ENCODE data around the gene ZDHHC5. TPM values are rescaled to one million over a fixed set of nuclear protein-coding genes. Genes with fewer than 3 reads are reported as not detected.
A peak's percentile ranks its signal among the peaks of the same experiment; 100 is the strongest.

Gene ZDHHC5
- total RNA-seq, 1 experiment from 2014 or later = 65.2 TPM

- no peak overlapping the region for H3K23ac ChIP-seq (ENCODE audit: insufficient read length, low read depth, low read length)
- peaks cover 3% of the 10 kb centered on the region for H3K79me1 ChIP-seq (ENCODE audit: insufficient read depth, low read depth, low read length, poor library complexity, severe bottlenecking)
- peaks cover 3% of the 10 kb centered on the region for H4K20me1 ChIP-seq (ENCODE audit: control insufficient read depth, insufficient read depth, insufficient read length)
- H3K36me3 Mint-ChIP-seq (ENCODE audit: insufficient read depth in 1 of 3, low read depth in 3 of 3) = peaks cover 37 to 70% (median 62%) of the 10 kb centered on the region in 3 experiments
- no peaks in the 10 kb centered on the region for H3K9me3 Mint-ChIP-seq
- H2BK5ac ChIP-seq (ENCODE audit: insufficient read length, low read length) = no peak overlapping the region
- H4K5ac ChIP-seq (ENCODE audit: insufficient read length, low read depth, low read length) = no peak overlapping the region
- H4K91ac ChIP-seq (ENCODE audit: insufficient read length, low read depth, low read length) = no peak overlapping the region
- WGBS (ENCODE audit: extremely low coverage, insufficient read length, low lambda C conversion rate) = no CpG with 5 or more reads among the region's 10 CpGs
- H3K56ac ChIP-seq (ENCODE audit: insufficient read length, low read depth, low read length) = no peak overlapping the region
- no peak overlapping the region for H2AFZ ChIP-seq (ENCODE audit: low read length)
- H2AK5ac ChIP-seq (ENCODE audit: insufficient read length, low read length) = no peak overlapping the region
- H3K14ac ChIP-seq (ENCODE audit: insufficient read depth, low read length) = peak overlapping the region; percentile 77; the same call in 1 of the 2 replicates
- no peaks in the 10 kb centered on the region for H3K9me3 ChIP-seq (ENCODE audit: control insufficient read depth, low read depth, low read length)
- H2BK20ac ChIP-seq (ENCODE audit: low read depth, low read length, poor library complexity, severe bottlenecking) = no peak overlapping the region
- H3K23me2 ChIP-seq (ENCODE audit: insufficient read length, low read depth, low read length, poor library complexity, severe bottlenecking) = peaks cover 6% of the 10 kb centered on the region
- H3K18ac ChIP-seq (ENCODE audit: insufficient read length, low read depth, low read length) = no peak overlapping the region
- H3K9ac ChIP-seq (ENCODE audit: extremely low read depth, insufficient read length, low read length) = peak overlapping the region; percentile 94
- peak overlapping the region; percentile 90 for H3K4me2 ChIP-seq (ENCODE audit: insufficient read depth, insufficient read length, low read length)
- H2BK12ac ChIP-seq (ENCODE audit: insufficient read length, low read depth, low read length) = no peak overlapping the region
- H3K4me1 ChIP-seq (ENCODE audit: insufficient read depth, low read length) = no peaks in the 10 kb centered on the region
- no peaks in the 10 kb centered on the region; the same call in 1 of the 2 replicates for H3K27me3 Mint-ChIP-seq (ENCODE audit: low read depth)
- H2BK120ac ChIP-seq (ENCODE audit: low read depth, low read length, poor library complexity, severe bottlenecking) = peak overlapping the region; percentile 28
- no peak overlapping the region for H3T11ph ChIP-seq (ENCODE audit: low read length)
- no peak overlapping the region for H3K4ac ChIP-seq (ENCODE audit: low read depth, low read length)
- peak overlapping the region; percentile 94 to 96 for H3K4me3 Mint-ChIP-seq
- peaks cover 5% of the 10 kb centered on the region; the same call in 1 of the 2 replicates for H3K79me2 ChIP-seq (ENCODE audit: insufficient read depth, low read length)
- no peak overlapping the region for H4K8ac ChIP-seq (replicated peaks; ENCODE audit: insufficient read length, low read depth, low read length)
- no peak overlapping the region for H3K27ac ChIP-seq (ENCODE audit: insufficient read length, low read depth, low read length)
- peaks cover 10 to 14% of the 10 kb centered on the region in 2 experiments for H3K4me1 Mint-ChIP-seq
- H2BK15ac ChIP-seq (ENCODE audit: low read depth, low read length) = no peak overlapping the region
- H3K27me3 ChIP-seq (ENCODE audit: insufficient read depth, low read length) = no peaks in the 10 kb centered on the region
- TF ChIP-seq CTCF (conservative IDR thresholded peaks at IDR 0.05) = no peak
- H3K27ac Mint-ChIP-seq = peak overlapping the region; percentile 98 to 99 (median 99); a peak in 5 of 7 replicates
- no peak for DNase-seq
Observed at GRCh38 chr11:57742087-57742452, 74.2 kb downstream of the ZDHHC5 start.

Data from H9 (cell line).